Inferior parietal cortex (tissue), 1 donor: ENCODE measurements around the gene RASSF4.

Experiments used
- DNase-seq: peaks from one replicate; pipeline ENCODE4 v3.0.0-alpha.2; 2016; ENCODE audit errors: extremely low spot score

The RASSF4 gene

GRCh38 chr10:44990302-44990655 is 30.7 kb downstream of the RASSF4 start:
- DNase-seq = no peak

GRCh38 chr10:44990965-44991364 is 31.4 kb downstream of the RASSF4 start:
- DNase-seq = no peak

GRCh38 chr10:44991571-44991970 is 32.0 kb downstream of the RASSF4 start:
- no peak for DNase-seq

- DNase-seq = no peak
Measured at GRCh38 chr10:44992070-44992731, 32.6 kb downstream of the RASSF4 start.

DNA sequence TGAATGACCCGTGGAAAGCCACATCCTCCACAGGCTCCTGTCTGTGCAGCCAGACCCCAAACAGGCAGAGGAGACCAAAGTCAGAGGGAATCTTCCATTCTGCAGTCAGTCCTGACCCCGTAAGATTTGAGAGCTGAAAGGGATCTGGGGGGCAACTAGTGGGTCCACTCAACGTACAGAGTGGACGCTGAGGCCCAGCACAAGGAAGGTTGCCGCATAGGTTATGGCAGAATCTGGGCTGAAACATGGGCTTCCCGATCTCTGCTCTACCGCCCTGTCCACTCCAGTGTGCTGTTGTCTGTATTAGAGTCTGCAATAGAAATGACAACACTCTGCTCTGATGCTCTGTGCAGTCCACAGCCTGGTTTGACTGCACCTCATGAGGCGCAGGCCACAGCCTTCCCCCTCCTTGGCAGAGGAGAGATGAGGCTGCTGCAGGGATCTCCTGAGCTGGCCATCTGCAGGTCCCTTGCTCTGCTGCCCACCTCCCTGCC is 33.2 kb downstream of the RASSF4 start:
- DNase-seq = no peak

- DNase-seq = no peak
Measured at GRCh38 chr10:44993226-44993921, 33.8 kb downstream of the RASSF4 start.

GRCh38 chr10:44993922-44994751 is 34.5 kb downstream of the RASSF4 start:
- DNase-seq = no peak

- DNase-seq = no peak
Measured at GRCh38 chr10:44994752-44995530, 35.3 kb downstream of the RASSF4 start.

DNA sequence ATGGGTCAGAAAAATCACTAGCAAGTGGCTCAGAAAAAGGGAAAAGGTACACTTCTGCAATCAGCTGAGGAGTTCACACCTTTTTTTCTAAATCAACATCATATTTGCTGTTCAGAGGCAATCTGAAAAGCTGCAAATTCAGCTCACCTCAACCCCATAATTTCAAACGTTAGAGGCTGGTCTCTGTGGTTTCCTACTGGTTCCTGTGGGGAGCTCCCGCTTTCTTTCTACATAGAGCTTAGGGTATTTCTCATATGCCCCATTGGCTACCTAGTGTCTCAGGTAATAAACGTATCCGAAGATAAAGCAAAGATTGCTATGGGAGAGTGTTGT is 35.9 kb downstream of the RASSF4 start:
- DNase-seq = no peak

DNA sequence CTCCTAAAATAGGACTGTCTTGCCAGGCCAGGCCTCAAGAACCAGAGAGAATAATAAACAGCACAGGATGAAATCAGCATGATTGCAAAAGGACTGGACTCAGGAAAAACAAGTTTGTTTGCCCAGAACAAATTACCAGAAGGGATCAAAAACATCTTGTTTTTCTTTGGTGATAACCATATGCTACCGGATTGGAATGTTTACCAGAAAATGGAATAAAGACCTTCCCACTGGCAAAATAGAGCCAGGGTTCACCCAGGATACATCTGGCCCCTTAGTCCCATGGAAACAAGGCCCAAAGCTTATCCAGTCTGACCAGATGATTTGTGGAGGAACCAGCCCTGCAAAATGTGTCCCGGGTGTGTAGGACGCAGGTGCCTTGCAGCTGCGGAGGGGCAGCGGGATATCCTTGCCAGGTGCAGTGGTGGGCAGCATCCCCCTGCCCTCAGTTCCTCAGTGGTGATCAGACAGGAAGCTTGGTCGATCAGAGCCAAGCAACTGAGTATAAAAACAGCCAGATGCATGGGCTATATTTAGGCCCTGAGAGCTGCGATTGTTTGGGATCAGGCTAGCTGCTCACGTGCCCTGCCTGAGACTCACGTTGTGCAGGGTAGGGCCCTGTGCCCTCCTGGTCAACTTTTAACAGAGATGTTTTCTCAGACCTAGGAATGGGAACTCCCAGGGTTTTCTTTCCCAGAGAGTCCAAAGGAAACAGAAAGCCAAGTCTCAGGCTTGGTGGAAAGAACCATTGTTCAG is 36.5 kb downstream of the RASSF4 start:
- peak; percentile 62 for DNase-seq

GRCh38 chr10:44997105-44997748 is 37.6 kb downstream of the RASSF4 start:
- no peak for DNase-seq

DNA sequence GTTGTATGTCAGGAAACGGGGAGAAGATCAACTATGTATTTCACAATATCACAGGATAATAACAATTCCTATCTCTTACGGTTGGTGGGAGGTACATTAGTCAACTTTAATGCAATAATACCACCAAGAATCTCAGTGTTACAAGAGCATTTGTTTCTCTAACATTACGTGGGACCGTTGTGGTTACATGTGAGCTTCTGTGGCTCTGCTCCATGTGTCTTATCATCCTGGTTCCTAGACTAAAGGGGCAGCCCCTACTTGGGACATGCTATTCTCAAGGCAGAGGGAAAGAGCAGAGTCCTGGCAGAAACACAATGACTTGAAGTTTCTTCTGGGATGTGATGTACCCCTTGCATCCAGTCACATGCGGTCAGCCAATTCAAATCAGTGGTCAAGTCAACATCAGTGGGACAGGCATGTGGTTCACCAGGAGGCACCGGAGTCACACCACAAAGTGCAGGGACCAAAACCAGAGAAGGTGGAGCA is 38.6 kb downstream of the RASSF4 start:
- no peak for DNase-seq

DNA sequence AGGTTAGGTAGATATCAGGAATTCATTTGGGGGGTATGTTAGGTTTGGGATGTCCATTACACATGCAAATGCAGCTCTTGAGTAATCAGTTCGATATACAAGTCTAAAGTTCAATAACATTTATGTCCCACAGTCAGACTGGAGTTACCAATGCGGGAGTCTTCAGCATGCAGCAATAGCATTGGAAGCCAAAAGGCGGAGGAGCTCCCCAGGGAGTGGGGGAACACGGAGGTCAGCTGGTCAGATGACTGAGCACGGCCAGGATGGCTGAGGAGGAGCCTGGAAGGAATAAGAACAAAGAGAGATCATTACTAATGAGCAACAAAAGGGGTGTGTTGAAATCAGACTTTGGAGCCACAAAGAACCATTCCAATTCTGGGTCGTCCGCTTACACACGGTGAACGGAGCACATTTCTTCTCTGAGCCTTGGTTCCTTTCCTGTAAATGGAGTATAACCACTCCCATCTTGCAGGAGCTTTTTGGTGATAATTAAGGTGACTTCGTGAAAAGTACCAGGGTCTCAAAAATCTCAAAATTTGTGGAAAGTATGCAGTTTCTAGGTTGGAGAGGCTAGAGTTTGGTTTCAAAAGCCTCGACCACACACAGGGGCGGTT is 40.6 kb downstream of the RASSF4 start:
- DNase-seq = no peak

DNA sequence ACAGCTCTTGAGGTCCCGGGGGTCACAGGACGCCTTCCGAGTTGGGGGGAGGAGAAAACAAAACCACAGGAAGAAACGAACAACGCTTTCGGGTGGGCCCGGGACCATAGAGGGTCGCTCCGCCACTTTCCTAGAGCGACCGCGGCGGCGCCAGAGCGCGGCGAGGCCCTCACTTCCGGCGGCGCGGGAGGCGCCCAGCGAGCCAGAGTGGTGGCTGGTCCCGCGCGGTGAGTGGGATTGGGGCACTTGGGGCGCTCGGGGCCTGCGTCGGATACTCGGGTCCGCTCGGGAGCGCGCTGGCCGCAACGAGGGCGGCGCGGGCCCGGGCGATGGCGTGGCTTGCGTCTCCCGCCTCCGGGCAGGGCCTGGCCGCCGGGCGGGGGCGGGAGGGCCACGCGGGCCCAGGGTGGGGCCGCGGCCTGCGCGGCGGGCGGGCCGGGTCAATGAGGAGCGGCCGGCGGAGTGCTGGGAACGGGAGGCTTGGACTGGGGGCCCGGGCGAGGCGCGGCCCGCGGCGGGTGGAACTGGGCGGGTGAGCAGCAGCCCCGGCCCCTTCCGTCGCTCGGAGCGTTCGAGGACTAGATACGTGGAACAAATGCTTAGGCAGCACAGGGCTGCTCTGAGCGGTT is 41.3 kb downstream of the RASSF4 start, which contains the start of gene ZNF22:
Gene ZNF22, plus strand, starts transcription at position 172 of the 629 bp plus-strand sequence. CDS start 2,446 bp downstream, outside the sequence.
- DNase-seq = peak; percentile 66

- peak; percentile 57 for DNase-seq
Measured at GRCh38 chr10:45001381-45002148, 42.0 kb downstream of the RASSF4 start.

- DNase-seq = no peak
Measured at GRCh38 chr10:45003432-45004000, 43.9 kb downstream of the RASSF4 start.

GRCh38 chr10:45004661-45005060 is 45.1 kb downstream of the RASSF4 start:
- no peak for DNase-seq

DNA sequence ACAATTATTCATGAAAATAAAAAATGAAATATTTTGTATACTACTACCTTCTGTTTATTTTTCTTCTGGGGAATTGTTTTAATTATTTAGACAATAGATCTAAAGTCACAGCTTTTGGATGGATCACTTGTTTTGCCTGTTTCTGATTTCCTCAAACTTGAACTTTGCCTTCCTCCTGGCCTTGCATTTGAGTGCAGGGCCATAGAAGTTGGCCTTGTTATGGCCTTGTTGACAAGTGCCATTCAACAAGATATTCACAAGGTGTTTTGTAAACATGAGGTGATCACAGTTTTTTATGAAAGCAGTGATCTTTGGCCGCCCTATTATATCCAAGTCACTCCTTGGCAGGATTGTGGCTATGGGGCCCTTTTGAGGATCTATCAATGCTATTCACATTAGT is 45.7 kb downstream of the RASSF4 start:
- DNase-seq = no peak
